ENCODE data around the gene ITGB4.

Gene ITGB4

GRCh38 chr17:75785016-75785890 lies 64.0 kb downstream of the ITGB4 start:
- TF ChIP-seq NFIC (IDR thresholded peaks at IDR 0.05) (peak; percentile 51), TEAD4 (IDR thresholded peaks at IDR 0.05) (peak; percentile 54; the same call in 1 of the 2 replicates), REST (IDR thresholded peaks at IDR 0.05; ENCODE audit: low read depth) (0 out of 2 replicates have a peak, but pooled peaks have one; percentile 26), TAF1 (IDR thresholded peaks at IDR 0.05; ENCODE audit: low read depth) (peak; percentile 94), TCF12 (IDR thresholded peaks at IDR 0.05; ENCODE audit: low read depth) (peak; percentile 84), USF1 (IDR thresholded peaks at IDR 0.05) (peak; percentile 83), EP300 (IDR thresholded peaks at IDR 0.05; ENCODE audit: borderline replicate concordance) (peak; percentile 87), EGR1 (IDR thresholded peaks at IDR 0.05) (0 out of 2 replicates have a peak, but pooled peaks have one; percentile 15), ZBTB7A (IDR thresholded peaks at IDR 0.05; ENCODE audit: low read depth) (no peak), MAX (IDR thresholded peaks at IDR 0.05) (peak; percentile 99), FOXM1 (IDR thresholded peaks at IDR 0.05; ENCODE audit: borderline replicate concordance, low read depth) (peak; percentile 64; the same call in 1 of the 2 replicates), YY1 (IDR thresholded peaks at IDR 0.05; ENCODE audit: low read depth) (no peak), CEBPB (IDR thresholded peaks at IDR 0.05) (no peak; the same call in 1 of the 2 replicates), RAD21 (IDR thresholded peaks at IDR 0.05; ENCODE audit: low read depth) (0 out of 2 replicates have a peak, but pooled peaks have one; percentile 10), CREB1 (IDR thresholded peaks at IDR 0.05; ENCODE audit: low read depth) (peak; percentile 80; the same call in 1 of the 2 replicates)

GRCh38 chr17:75791254-75791653 lies 70.0 kb downstream of the ITGB4 start:
- no peak for TF ChIP-seq FOXM1 (IDR thresholded peaks at IDR 0.05; ENCODE audit: borderline replicate concordance, low read depth)
- no peak for TF ChIP-seq CEBPB (IDR thresholded peaks at IDR 0.05)
- TF ChIP-seq EP300 (IDR thresholded peaks at IDR 0.05; ENCODE audit: borderline replicate concordance): no peak
- no peak for TF ChIP-seq NFIC (IDR thresholded peaks at IDR 0.05)
- TF ChIP-seq EGR1 (IDR thresholded peaks at IDR 0.05): no peak
- no peak for TF ChIP-seq USF1 (IDR thresholded peaks at IDR 0.05)
- TF ChIP-seq MAX (IDR thresholded peaks at IDR 0.05): no peak
- TF ChIP-seq TAF1 (IDR thresholded peaks at IDR 0.05; ENCODE audit: low read depth): no peak
- no peak for TF ChIP-seq YY1 (IDR thresholded peaks at IDR 0.05; ENCODE audit: low read depth)
- no peak for TF ChIP-seq TEAD4 (IDR thresholded peaks at IDR 0.05)
- TF ChIP-seq CREB1 (IDR thresholded peaks at IDR 0.05; ENCODE audit: low read depth): no peak
- no peak for TF ChIP-seq TCF12 (IDR thresholded peaks at IDR 0.05; ENCODE audit: low read depth)
- no peak for TF ChIP-seq ZBTB7A (IDR thresholded peaks at IDR 0.05; ENCODE audit: low read depth)
- TF ChIP-seq REST (IDR thresholded peaks at IDR 0.05; ENCODE audit: low read depth): no peak
- no peak for TF ChIP-seq RAD21 (IDR thresholded peaks at IDR 0.05; ENCODE audit: low read depth)

GRCh38 chr17:75793460-75793859 lies 72.2 kb downstream of the ITGB4 start:
- TF ChIP-seq YY1 (IDR thresholded peaks at IDR 0.05; ENCODE audit: low read depth): no peak
- no peak for TF ChIP-seq REST (IDR thresholded peaks at IDR 0.05; ENCODE audit: low read depth)
- TF ChIP-seq TCF12 (IDR thresholded peaks at IDR 0.05; ENCODE audit: low read depth): no peak
- TF ChIP-seq EGR1 (IDR thresholded peaks at IDR 0.05): no peak
- TF ChIP-seq CEBPB (IDR thresholded peaks at IDR 0.05): no peak
- TF ChIP-seq RAD21 (IDR thresholded peaks at IDR 0.05; ENCODE audit: low read depth): no peak
- TF ChIP-seq TEAD4 (IDR thresholded peaks at IDR 0.05): no peak
- no peak for TF ChIP-seq EP300 (IDR thresholded peaks at IDR 0.05; ENCODE audit: borderline replicate concordance)
- TF ChIP-seq FOXM1 (IDR thresholded peaks at IDR 0.05; ENCODE audit: borderline replicate concordance, low read depth): no peak
- TF ChIP-seq CREB1 (IDR thresholded peaks at IDR 0.05; ENCODE audit: low read depth): no peak
- no peak for TF ChIP-seq NFIC (IDR thresholded peaks at IDR 0.05)
- no peak for TF ChIP-seq USF1 (IDR thresholded peaks at IDR 0.05)
- no peak for TF ChIP-seq MAX (IDR thresholded peaks at IDR 0.05)
- no peak for TF ChIP-seq TAF1 (IDR thresholded peaks at IDR 0.05; ENCODE audit: low read depth)
- TF ChIP-seq ZBTB7A (IDR thresholded peaks at IDR 0.05; ENCODE audit: low read depth): no peak

Data from Ishikawa (cell line).